Activated naive CD4-positive, alpha-beta T cell treated with anti-CD3 and anti-CD28 coated beads, Interleukin-2, amount 50 U/mL, for 24 hours (primary cell): ENCODE results near the gene KIAA0930.
A peak's percentile ranks its signal among the peaks of the same experiment; 100 is the strongest.

Experiments used
- H3K27ac Mint-ChIP-seq: one replicate; pipeline ENCODE4 v1.8.0; 2021; ENCODE audit warnings: mild to moderate bottlenecking, mixed read lengths
- H3K27me3 Mint-ChIP-seq: one replicate; pipeline ENCODE4 v1.8.0; 2021; ENCODE audit warnings: mixed read lengths
- H3K36me3 Mint-ChIP-seq: one replicate; pipeline ENCODE4 v1.8.0; 2021; ENCODE audit warnings: mixed read lengths
- H3K4me1 Mint-ChIP-seq: one replicate; pipeline ENCODE4 v1.8.0; 2021; ENCODE audit warnings: mixed read lengths
- H3K4me3 Mint-ChIP-seq: one replicate; pipeline ENCODE4 v1.8.0; 2021; ENCODE audit warnings: mild to moderate bottlenecking, mixed read lengths
- H3K9me3 Mint-ChIP-seq: one replicate; pipeline ENCODE4 v1.8.0; 2021; ENCODE audit warnings: mixed read lengths

KIAA0930 gene

DNA sequence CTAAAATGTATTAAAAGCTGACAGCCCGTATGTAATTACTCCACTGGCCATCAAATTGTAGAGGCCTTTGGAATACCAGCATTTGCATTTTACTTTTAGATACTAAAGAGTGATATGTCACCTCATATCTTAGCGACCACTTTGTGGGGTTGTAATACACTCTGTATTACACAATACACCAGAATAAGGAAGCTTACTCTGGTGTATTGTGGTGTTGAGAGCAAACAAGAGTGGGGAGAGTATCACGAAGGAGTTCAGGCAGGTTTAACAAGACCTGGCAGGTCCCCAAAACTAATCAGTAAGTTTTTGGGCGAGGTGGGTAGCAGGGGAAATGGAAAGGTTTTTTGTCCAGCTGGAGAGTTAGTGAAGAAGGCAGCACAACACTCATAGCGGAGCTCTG, 73.8 kb downstream of the KIAA0930 start:
- H3K36me3 Mint-ChIP-seq, result peaks cover 19% of the 10 kb centered on the region

GRCh38 chr22:45164270-45165088, 76.2 kb downstream of the KIAA0930 start:
- H3K36me3 Mint-ChIP-seq, result peaks cover 12% of the 10 kb centered on the region
- H3K9me3 Mint-ChIP-seq, result no peaks in the 10 kb centered on the region
- H3K4me1 Mint-ChIP-seq, result peaks cover 61% of the 10 kb centered on the region
- H3K4me3 Mint-ChIP-seq, result peak overlapping the region; percentile 98
- peak overlapping the region; percentile 99 for H3K27ac Mint-ChIP-seq
- H3K27me3 Mint-ChIP-seq, result no peaks in the 10 kb centered on the region

More for the DNA sequence above, 73.8 kb downstream of the KIAA0930 start:
- no peaks in the 10 kb centered on the region for H3K9me3 Mint-ChIP-seq
- no peaks in the 10 kb centered on the region for H3K27me3 Mint-ChIP-seq
- H3K4me3 Mint-ChIP-seq, result peak overlapping the region; percentile 26
- H3K4me1 Mint-ChIP-seq, result peaks cover 68% of the 10 kb centered on the region
- peak overlapping the region; percentile 15 for H3K27ac Mint-ChIP-seq

DNA sequence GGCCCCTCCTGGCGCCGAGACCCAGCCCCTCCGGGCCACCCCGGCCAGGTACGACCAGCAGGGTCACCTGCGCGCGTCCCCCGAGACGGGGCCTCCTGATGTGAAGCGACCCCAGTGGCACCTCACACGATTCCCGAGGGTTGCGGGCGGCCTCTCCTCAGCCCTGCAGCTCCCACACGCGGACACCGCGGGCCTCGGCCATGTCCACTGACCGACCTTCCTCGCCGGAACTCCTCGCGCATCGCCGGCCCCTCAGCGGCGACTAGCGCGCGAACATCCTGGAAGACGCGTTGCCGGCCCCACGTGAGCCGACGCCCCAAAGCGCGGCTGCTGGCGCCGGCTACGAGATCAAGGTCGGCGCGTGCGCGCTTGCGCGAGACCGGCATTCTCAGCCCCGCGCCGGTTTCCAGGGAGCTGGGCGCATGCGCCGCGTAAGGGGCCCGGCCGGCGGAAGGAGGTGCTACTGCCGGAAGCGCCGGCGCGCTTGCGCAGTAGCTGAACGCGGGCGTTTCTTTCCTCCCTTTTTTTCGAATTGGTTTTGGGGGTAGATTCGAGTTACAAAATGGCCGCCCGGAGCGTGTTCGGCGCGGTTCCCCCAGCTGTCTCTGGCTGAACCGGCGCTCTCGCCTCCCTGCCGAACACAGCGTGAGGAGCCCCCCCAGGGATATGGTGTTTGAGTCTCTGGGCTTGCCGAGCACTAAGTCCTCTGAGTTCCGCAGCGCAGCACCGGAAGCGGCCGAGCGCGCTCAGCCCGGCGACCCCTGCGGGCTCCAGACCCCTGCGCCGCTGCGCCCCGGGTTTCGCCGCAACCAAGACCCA, 77.0 kb downstream of the KIAA0930 start, which contains the start of gene NUP50:
NUP50 (plus strand) TSS at position 475 of the 819 bp plus-strand sequence. CDS start 4,253 bp downstream, outside the sequence.
- H3K27me3 Mint-ChIP-seq, result no peaks in the 10 kb centered on the region
- H3K27ac Mint-ChIP-seq, result peak within 1 kb of the TSS; percentile 99
- H3K36me3 Mint-ChIP-seq, result peaks cover 9% of the 10 kb centered on the region
- peaks cover 56% of the 10 kb centered on the region for H3K4me1 Mint-ChIP-seq
- H3K4me3 Mint-ChIP-seq, result peak within 1 kb of the TSS; percentile 98
- H3K9me3 Mint-ChIP-seq, result no peaks in the 10 kb centered on the region

DNA sequence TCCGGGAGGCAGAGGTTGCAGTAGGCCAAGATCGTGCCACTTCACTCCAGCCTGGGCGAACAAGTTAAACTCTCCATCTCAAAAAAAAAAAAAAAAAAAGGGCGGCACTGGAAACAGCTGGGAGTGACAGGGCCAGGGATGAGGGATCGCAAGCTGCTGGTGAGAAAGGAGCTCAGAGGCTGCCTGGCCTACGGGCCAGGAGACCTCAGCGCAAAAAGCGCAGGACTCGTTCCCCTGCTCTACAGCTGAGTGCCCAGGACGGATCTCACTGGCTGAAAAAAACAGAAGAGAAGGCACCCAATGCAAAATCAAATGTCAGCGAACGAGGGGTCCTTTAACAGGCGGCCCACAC, 77.6 kb downstream of the KIAA0930 start:
- Mint-ChIP-seq H3K27ac (no peak overlapping the region), H3K27me3 (no peaks in the 10 kb centered on the region), H3K4me1 (peaks cover 50% of the 10 kb centered on the region), H3K36me3 (peaks cover 9% of the 10 kb centered on the region), H3K9me3 (no peaks in the 10 kb centered on the region), H3K4me3 (peak overlapping the region; percentile 92)

DNA sequence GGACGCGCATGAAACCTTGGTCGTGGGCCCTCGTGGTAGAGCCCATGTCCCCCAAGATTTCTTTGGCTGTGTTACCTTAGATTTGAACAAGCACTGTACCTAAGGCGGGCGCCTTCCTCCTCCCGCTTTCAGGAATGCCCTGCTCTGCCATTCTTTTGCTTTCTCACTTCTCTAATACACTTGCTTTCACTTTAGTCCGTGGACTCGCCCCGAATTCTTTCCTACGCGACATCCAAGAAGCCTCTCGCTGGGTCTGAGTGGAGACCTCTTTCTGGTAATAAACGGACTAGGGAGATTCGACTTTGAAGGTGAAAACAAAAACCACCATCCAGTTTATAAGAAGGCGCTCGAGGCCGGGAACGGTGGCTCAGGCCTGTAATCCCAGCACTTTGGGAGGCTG, 78.2 kb downstream of the KIAA0930 start:
- no peaks in the 10 kb centered on the region for H3K9me3 Mint-ChIP-seq
- no peaks in the 10 kb centered on the region for H3K27me3 Mint-ChIP-seq
- no peak overlapping the region for H3K27ac Mint-ChIP-seq
- peaks cover 9% of the 10 kb centered on the region for H3K36me3 Mint-ChIP-seq
- peaks cover 49% of the 10 kb centered on the region for H3K4me1 Mint-ChIP-seq
- H3K4me3 Mint-ChIP-seq, result peak overlapping the region; percentile 92

GRCh38 chr22:45159652-45160462, 80.8 kb downstream of the KIAA0930 start:
- Mint-ChIP-seq H3K9me3 (no peaks in the 10 kb centered on the region), H3K36me3 (peaks cover 16% of the 10 kb centered on the region), H3K4me3 (peak overlapping the region; percentile 43), H3K27ac (no peak overlapping the region), H3K27me3 (no peaks in the 10 kb centered on the region), H3K4me1 (peaks cover 25% of the 10 kb centered on the region)

- Mint-ChIP-seq H3K27ac (no peak overlapping the region), H3K36me3 (peaks cover 18% of the 10 kb centered on the region), H3K4me3 (no peak overlapping the region), H3K9me3 (no peaks in the 10 kb centered on the region), H3K27me3 (no peaks in the 10 kb centered on the region), H3K4me1 (peaks cover 23% of the 10 kb centered on the region)
Observed at GRCh38 chr22:45157907-45158306, 82.8 kb downstream of the KIAA0930 start.

GRCh38 chr22:45155050-45155840, 85.4 kb downstream of the KIAA0930 start:
- Mint-ChIP-seq H3K9me3 (no peaks in the 10 kb centered on the region), H3K4me3 (no peak overlapping the region), H3K4me1 (peaks cover 11% of the 10 kb centered on the region), H3K27ac (no peak overlapping the region), H3K27me3 (no peaks in the 10 kb centered on the region), H3K36me3 (peaks cover 18% of the 10 kb centered on the region)

DNA sequence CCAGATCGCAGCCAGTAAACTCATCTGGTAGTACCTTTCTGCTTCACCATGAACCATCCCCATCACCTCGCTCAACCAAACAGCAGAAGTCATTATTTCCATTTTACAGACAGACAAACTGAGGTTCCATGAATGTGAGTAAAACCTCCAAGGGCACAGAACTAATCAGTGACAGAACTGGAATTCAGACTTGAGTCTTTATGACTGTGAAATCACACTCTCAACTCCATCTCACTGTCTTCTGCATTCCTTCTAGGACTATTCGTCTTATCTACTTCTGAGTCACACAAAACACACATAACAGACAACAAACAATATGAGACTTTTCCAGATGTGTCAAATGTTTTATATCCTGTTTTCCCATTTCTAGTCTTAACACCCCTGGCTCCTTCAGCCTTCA, 86.3 kb downstream of the KIAA0930 start:
- Mint-ChIP-seq H3K27me3 (no peaks in the 10 kb centered on the region), H3K36me3 (peaks cover 20% of the 10 kb centered on the region), H3K27ac (no peak overlapping the region), H3K9me3 (no peaks in the 10 kb centered on the region), H3K4me1 (peaks cover 4% of the 10 kb centered on the region), H3K4me3 (no peak overlapping the region)

DNA sequence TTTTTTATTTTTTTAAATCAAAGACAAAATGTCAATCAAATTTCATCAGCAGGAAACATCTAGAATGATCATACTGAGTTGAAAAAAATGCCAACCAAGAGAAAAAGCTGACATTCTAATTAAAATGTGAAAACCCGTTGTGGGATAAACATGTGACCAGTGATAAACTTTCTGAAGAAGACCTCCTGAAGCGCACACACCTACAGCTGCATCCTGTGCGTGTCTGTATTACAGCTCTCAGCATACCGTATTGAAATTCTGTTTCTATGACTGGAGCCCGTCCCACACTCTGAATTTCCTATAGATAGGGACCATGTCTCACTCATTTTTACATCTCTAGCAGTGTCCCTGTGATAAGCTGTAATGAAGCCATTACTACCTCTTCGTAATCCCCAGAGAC, 89.2 kb downstream of the KIAA0930 start:
- H3K27ac Mint-ChIP-seq, result no peak overlapping the region
- H3K4me1 Mint-ChIP-seq, result peaks cover 4% of the 10 kb centered on the region
- H3K36me3 Mint-ChIP-seq, result peaks cover 16% of the 10 kb centered on the region
- no peak overlapping the region for H3K4me3 Mint-ChIP-seq
- no peaks in the 10 kb centered on the region for H3K9me3 Mint-ChIP-seq
- H3K27me3 Mint-ChIP-seq, result no peaks in the 10 kb centered on the region

DNA sequence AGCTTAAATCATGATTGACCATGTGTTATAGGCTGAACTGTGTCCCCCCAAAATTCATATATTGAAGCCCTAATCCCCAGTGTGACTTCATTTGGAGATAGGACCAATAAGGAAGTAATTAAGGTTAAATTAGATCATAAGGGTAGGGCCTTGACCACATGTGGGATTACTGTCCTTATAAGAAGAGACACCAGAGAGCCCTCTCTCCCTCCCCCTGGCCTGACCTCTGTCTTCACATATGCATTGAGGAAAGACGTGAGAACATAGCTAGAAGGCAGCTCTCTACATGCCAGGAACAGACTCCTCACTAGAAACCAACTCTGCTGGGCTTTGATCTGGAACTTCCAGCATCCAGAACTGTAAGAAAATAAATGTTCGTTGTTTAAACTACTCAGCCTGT, 90.6 kb downstream of the KIAA0930 start:
- Mint-ChIP-seq H3K36me3 (peaks cover 15% of the 10 kb centered on the region), H3K27ac (no peak overlapping the region), H3K27me3 (no peaks in the 10 kb centered on the region), H3K4me1 (peaks cover 4% of the 10 kb centered on the region), H3K9me3 (no peaks in the 10 kb centered on the region), H3K4me3 (no peak overlapping the region)

DNA sequence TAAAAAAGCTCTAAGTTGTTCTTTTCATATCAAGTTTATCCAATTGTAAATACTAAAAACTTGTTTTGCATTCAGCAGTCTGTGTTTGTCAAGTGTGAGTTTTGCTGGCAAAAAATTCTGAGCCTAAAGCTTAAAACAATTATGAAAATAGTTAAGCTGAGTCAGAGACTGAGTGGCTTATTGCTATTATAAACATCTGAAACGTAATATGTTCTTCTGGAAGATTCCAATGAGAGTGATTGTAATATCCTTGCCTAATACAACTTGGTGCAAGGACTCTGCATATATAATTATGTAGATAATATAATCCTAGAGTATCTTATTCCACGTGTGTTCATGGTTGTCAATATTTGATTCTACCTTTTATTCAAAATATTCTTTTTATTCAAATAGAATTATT, 91.0 kb downstream of the KIAA0930 start:
- Mint-ChIP-seq H3K4me1 (peaks cover 4% of the 10 kb centered on the region), H3K4me3 (no peak overlapping the region), H3K27ac (no peak overlapping the region), H3K9me3 (no peaks in the 10 kb centered on the region), H3K36me3 (peaks cover 14% of the 10 kb centered on the region), H3K27me3 (no peaks in the 10 kb centered on the region)

GRCh38 chr22:45144916-45145315, 95.8 kb downstream of the KIAA0930 start:
- Mint-ChIP-seq H3K4me3 (no peak overlapping the region), H3K4me1 (no peaks in the 10 kb centered on the region), H3K9me3 (no peaks in the 10 kb centered on the region), H3K27me3 (no peaks in the 10 kb centered on the region), H3K36me3 (peaks cover 6% of the 10 kb centered on the region), H3K27ac (no peak overlapping the region)

- H3K4me3 Mint-ChIP-seq, result no peak overlapping the region
- no peaks in the 10 kb centered on the region for H3K9me3 Mint-ChIP-seq
- H3K36me3 Mint-ChIP-seq, result peaks cover 10% of the 10 kb centered on the region
- H3K27me3 Mint-ChIP-seq, result no peaks in the 10 kb centered on the region
- H3K4me1 Mint-ChIP-seq, result no peaks in the 10 kb centered on the region
- H3K27ac Mint-ChIP-seq, result no peak overlapping the region
Observed at GRCh38 chr22:45142376-45142775, 98.3 kb downstream of the KIAA0930 start.
